ENCODE data around the gene HOXC6.

DNA sequence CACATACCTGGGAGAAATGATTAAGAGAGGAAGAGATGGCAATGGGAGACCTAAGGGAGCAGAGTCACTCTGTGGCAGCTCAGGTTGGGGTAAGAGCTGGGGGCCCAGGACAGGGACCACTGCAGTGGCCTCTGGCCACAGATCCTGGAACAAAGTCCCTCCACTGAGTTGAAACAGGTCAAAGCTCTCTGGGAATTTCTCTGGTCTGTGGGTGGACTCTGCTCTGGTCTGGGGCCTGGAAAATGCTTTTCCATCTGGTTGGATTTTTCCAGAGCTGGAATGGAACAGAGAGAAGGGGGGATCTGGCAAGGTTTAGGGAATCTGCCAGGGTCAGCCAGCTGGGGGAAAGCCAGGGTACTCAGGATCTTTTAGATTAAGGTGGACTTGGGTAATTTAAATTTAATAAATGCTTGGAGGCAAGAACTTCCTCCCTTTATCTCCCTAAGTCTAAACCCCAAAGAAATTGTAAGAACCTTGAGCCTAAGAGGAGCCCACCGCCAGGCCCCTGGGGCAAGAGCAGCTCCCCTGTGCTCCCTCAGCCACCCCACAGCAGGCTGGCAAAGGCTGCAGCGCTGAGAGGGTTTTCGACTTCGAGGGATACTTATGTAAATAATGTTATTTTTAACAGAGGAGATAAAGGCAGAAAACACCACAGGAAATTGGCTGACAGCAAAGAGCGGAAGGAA, 39.6 kb upstream of the HOXC6 start:
- TF ChIP-seq, protein P1, sequence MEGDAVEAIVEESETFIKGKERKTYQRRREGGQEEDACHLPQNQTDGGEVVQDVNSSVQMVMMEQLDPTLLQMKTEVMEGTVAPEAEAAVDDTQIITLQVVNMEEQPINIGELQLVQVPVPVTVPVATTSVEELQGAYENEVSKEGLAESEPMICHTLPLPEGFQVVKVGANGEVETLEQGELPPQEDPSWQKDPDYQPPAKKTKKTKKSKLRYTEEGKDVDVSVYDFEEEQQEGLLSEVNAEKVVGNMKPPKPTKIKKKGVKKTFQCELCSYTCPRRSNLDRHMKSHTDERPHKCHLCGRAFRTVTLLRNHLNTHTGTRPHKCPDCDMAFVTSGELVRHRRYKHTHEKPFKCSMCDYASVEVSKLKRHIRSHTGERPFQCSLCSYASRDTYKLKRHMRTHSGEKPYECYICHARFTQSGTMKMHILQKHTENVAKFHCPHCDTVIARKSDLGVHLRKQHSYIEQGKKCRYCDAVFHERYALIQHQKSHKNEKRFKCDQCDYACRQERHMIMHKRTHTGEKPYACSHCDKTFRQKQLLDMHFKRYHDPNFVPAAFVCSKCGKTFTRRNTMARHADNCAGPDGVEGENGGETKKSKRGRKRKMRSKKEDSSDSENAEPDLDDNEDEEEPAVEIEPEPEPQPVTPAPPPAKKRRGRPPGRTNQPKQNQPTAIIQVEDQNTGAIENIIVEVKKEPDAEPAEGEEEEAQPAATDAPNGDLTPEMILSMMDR (IDR thresholded peaks at IDR 0.05), result no peak
- no peak for TF ChIP-seq POLR2A (IDR thresholded peaks at IDR 0.05)

All from heart left ventricle (tissue), 13 donors.